SKM-1 (cell line): Measurements from ENCODE around the gene MRPL28.
"Not testable (repeated sequence)": the region's sequence is repeated elsewhere in the genome, so short reads cannot be mapped to it uniquely, and the experiment has no call there.

ENCODE experiments used
- DNase-seq: peaks from one replicate; lab custom pipeline; 2025; ENCODE audit not compliant: unreplicated experiment; lab: John Stamatoyannopoulos, UW

Gene MRPL28

GRCh38 chr16:391885-392335 lies 21.6 kb upstream of the MRPL28 start:
- DNase-seq = no peak

GRCh38 chr16:389352-389751 lies 19.0 kb upstream of the MRPL28 start:
- no peak for DNase-seq

- not testable (repeated sequence) for DNase-seq
Observed at GRCh38 chr16:387761-388666, 17.7 kb upstream of the MRPL28 start.

- no peak for DNase-seq
Observed at GRCh38 chr16:386641-387156, 16.4 kb upstream of the MRPL28 start.

- no peak for DNase-seq
Observed at GRCh38 chr16:383326-384051, 13.2 kb upstream of the MRPL28 start.

GRCh38 chr16:381789-382717 lies 11.7 kb upstream of the MRPL28 start, which contains the start of gene PGAP6:
PGAP6 (minus strand) TSS chr16:381978; CDS start chr16:381821, 157 bp downstream.
- peak; percentile 34 for DNase-seq

- no peak for DNase-seq
Observed at GRCh38 chr16:381012-381788, 10.9 kb upstream of the MRPL28 start.

GRCh38 chr16:380762-381011 lies 10.3 kb upstream of the MRPL28 start:
- no peak for DNase-seq

GRCh38 chr16:379961-380761 lies 9.8 kb upstream of the MRPL28 start:
- no peak for DNase-seq

- DNase-seq = no peak
Observed at GRCh38 chr16:379183-379960, 9.0 kb upstream of the MRPL28 start.

- DNase-seq = no peak
Observed at GRCh38 chr16:378821-379182, 8.5 kb upstream of the MRPL28 start.

GRCh38 chr16:378113-378820 lies 7.9 kb upstream of the MRPL28 start:
- DNase-seq = not testable (repeated sequence)

- no peak for DNase-seq
Observed at GRCh38 chr16:377419-377951, 7.1 kb upstream of the MRPL28 start.

GRCh38 chr16:376817-377418 lies 6.6 kb upstream of the MRPL28 start:
- no peak for DNase-seq

- no peak for DNase-seq
Observed at GRCh38 chr16:375927-376816, 5.8 kb upstream of the MRPL28 start.

GRCh38 chr16:375212-375611 lies 4.9 kb upstream of the MRPL28 start:
- no peak for DNase-seq

GRCh38 chr16:374616-374926 lies 4.2 kb upstream of the MRPL28 start:
- DNase-seq = no peak
